HCT116 (cell line): ENCODE measurements around the gene FHIT. TPM values are rescaled to one million over a fixed set of nuclear protein-coding genes. Genes with fewer than 3 reads are reported as not detected.

Experiments
- ATAC-seq: fragments of 200-7000 bp; cut with Tn5 transposase; 2 replicates; pipeline ENCODE4 v1.9.1; 2020; ENCODE audit warnings: mild to moderate bottlenecking, moderate library complexity
- BruUV-seq: library from RNA; stranded (reverse); fragments of 400-500 nt; replicated peaks from 2 replicates; lab custom pipeline; 2021; lab: Mats Ljungman, UMichigan
- CTCF ChIA-PET: fragments of 300-600 bp; sonication (Branson Sonifier 250); formaldehyde crosslinking; loops from one replicate; lab custom pipeline; 2021; ENCODE audit warnings: antibody characterized with exemption; lab: Charles Lee
- POLR2A ChIA-PET: fragments of 300-600, 350-600 bp; sonication (Branson Sonifier 250); formaldehyde crosslinking; loops from one replicate; lab custom pipeline; 2021; ENCODE audit warnings: antibody characterized with exemption; lab: Charles Lee
- RAD21 ChIA-PET, 2 experiments: fragments of 300-600 bp; sonication (Branson Sonifier 250); formaldehyde crosslinking; loops; one replicate each; lab custom pipeline; 2023; ENCODE audit warnings: low total read pairs in 2 of 2; ENCODE audit not compliant: uncharacterized antibody in 2 of 2, unreplicated experiment in 2 of 2, low non-redundant PET in 1 of 2; lab: Charles Lee
- DNase-seq: peaks from one replicate; pipeline ENCODE4 v3.0.0-alpha.2; 2010; ENCODE audit warnings: low read depth, low spot score
- H2AFZ ChIP-seq: fragments of 200-600 bp; shearing (Covaris generic), sonication (generic); 2 replicates; pipeline ENCODE4 v1.6.1; 2017; ENCODE audit warnings: low read depth, mixed run types, mixed read lengths, antibody characterized with exemption, low read length; ENCODE audit not compliant: poor library complexity, severe bottlenecking
- H3K27ac ChIP-seq: 2 replicates; pipeline ENCODE4 v1.5.1; 2012; ENCODE audit warnings: low read depth, low read length
- H3K27me3 ChIP-seq: fragments of 200-600 bp; sonication (generic); 2 replicates; pipeline ENCODE4 v1.6.1; 2016; ENCODE audit warnings: mixed run types, low read length, mixed read lengths; ENCODE audit not compliant: insufficient read depth
- H3K36me3 ChIP-seq, 2 experiments: fragments of 200-500 bp in 1 of 2; fragments of 200-600 bp in 1 of 2; sonication (Bioruptor generic) in 1 of 2; sonication (generic) in 1 of 2; 2 replicates each; pipeline versions ENCODE4 v1.5.1 to v1.6.1; 2014 to 2016; ENCODE audit warnings: low read length in 2 of 2, inconsistent platforms in 1 of 2, mixed read lengths in 1 of 2, mixed run types in 1 of 2; ENCODE audit not compliant: insufficient read depth in 2 of 2, control insufficient read depth in 1 of 2
- H3K4me1 ChIP-seq, 2 experiments: fragments of 200-600 bp in 1 of 2; sonication (generic) in 1 of 2; 2 replicates each; pipeline versions ENCODE4 v1.5.1 to v1.6.1; 2012 to 2017; ENCODE audit warnings: low read length in 2 of 2, inconsistent platforms in 1 of 2, mild to moderate bottlenecking in 1 of 2, mixed read lengths in 1 of 2, mixed run types in 1 of 2, moderate library complexity in 1 of 2; ENCODE audit not compliant: insufficient read depth in 2 of 2, control insufficient read depth in 1 of 2
- H3K4me2 ChIP-seq: fragments of 200-600 bp; sonication (generic); 2 replicates; pipeline ENCODE4 v1.6.1; 2017; ENCODE audit warnings: mixed run types, low read length, mixed read lengths
- H3K4me3 ChIP-seq, 2 experiments: fragments of 200-600 bp in 1 of 2; sonication (generic) in 1 of 2; replicated peaks in 1 of 2; 2 replicates each; pipeline ENCODE4 v1.5.1; 2011 to 2016; ENCODE audit warnings: low read length in 2 of 2, control low read depth in 1 of 2, low read depth in 1 of 2, mild to moderate bottlenecking in 1 of 2, mixed read lengths in 1 of 2, mixed run types in 1 of 2
- H3K79me2 ChIP-seq: fragments of 200-600 bp; sonication (generic); 2 replicates; pipeline ENCODE4 v1.6.1; 2017; ENCODE audit warnings: mild to moderate bottlenecking, mixed run types, low read length, moderate library complexity, mixed read lengths; ENCODE audit not compliant: insufficient read depth
- H3K9ac ChIP-seq: fragments of 200-600 bp; sonication (generic); 2 replicates; pipeline ENCODE4 v1.6.1; 2016; ENCODE audit warnings: low read length, mixed read lengths
- H3K9me2 ChIP-seq: fragments of 200-600 bp; sonication (generic), shearing (Covaris generic); 2 replicates; pipeline ENCODE4 v1.6.1; 2017; ENCODE audit warnings: mixed run types, mild to moderate bottlenecking, moderate library complexity; ENCODE audit not compliant: insufficient read depth
- H3K9me3 ChIP-seq, 2 experiments: fragments of 200-500 bp in 1 of 2; fragments of 200-600 bp in 1 of 2; sonication (Bioruptor generic) in 1 of 2; sonication (generic) in 1 of 2; 2 replicates each; pipeline ENCODE4 v1.6.1; 2014 to 2017; ENCODE audit warnings: low read length in 2 of 2, mixed read lengths in 2 of 2, inconsistent platforms in 1 of 2, low read depth in 1 of 2, mild to moderate bottlenecking in 1 of 2, mixed run types in 1 of 2, moderate library complexity in 1 of 2; ENCODE audit not compliant: control insufficient read depth in 1 of 2, insufficient read depth in 1 of 2
- H4K20me1 ChIP-seq: fragments of 200-600 bp; sonication (generic), shearing (Covaris generic); 2 replicates; pipeline ENCODE4 v1.6.1; 2017; ENCODE audit warnings: mixed run types, mild to moderate bottlenecking, moderate library complexity; ENCODE audit not compliant: insufficient read depth
- CEBPB ChIP-seq: IDR thresholded peaks from 2 replicates; pipeline ENCODE4 v1.6.1; 2012; ENCODE audit warnings: low read depth
- EGR1 ChIP-seq: IDR thresholded peaks from 2 replicates; pipeline ENCODE4 v1.6.1; 2012; ENCODE audit warnings: low read depth
- EZH2 ChIP-seq: fragments of 200-600 bp; sonication (generic); IDR thresholded peaks from 2 replicates; pipeline ENCODE4 v1.6.1; 2017; ENCODE audit warnings: antibody characterized with exemption, mixed run types
- POLR2A ChIP-seq: IDR thresholded peaks from 2 replicates; pipeline ENCODE4 v1.7.0; 2011; ENCODE audit warnings: borderline replicate concordance; ENCODE audit not compliant: insufficient read depth, insufficient read length; ENCODE audit errors: extremely low read depth
- POLR2AphosphoS5 ChIP-seq: IDR thresholded peaks from 2 replicates; pipeline ENCODE4 v1.6.1; 2011; ENCODE audit warnings: mild to moderate bottlenecking, low read depth, low read length, moderate library complexity
- SIN3A ChIP-seq: IDR thresholded peaks from 2 replicates; pipeline ENCODE4 v1.6.1; 2012; ENCODE audit warnings: low read depth
- SP1 ChIP-seq: IDR thresholded peaks from 2 replicates; pipeline ENCODE4 v1.6.1; 2012; ENCODE audit warnings: low read depth
- TCF7L2 ChIP-seq: IDR thresholded peaks from 2 replicates; pipeline ENCODE4 v1.7.0; 2011; ENCODE audit warnings: borderline replicate concordance, inconsistent platforms; ENCODE audit not compliant: insufficient read depth, insufficient read length; ENCODE audit errors: extremely low read depth
- YY1 ChIP-seq: IDR thresholded peaks from 2 replicates; pipeline ENCODE4 v1.6.1; 2011; ENCODE audit warnings: low read length, low read depth, moderate library complexity, mild to moderate bottlenecking; ENCODE audit not compliant: insufficient replicate concordance; ENCODE audit errors: extremely low read depth
- ZFX ChIP-seq: fragments of 450-650 bp; IDR thresholded peaks from 2 replicates; pipeline ENCODE4 v1.6.1; 2017
- ZNF274 ChIP-seq: fragments of 200-500 bp; sonication (Bioruptor generic); IDR thresholded peaks from 2 replicates; pipeline ENCODE4 v1.6.1; 2014; ENCODE audit warnings: mild to moderate bottlenecking, low read depth, low read length, inconsistent platforms
- intact Hi-C: fragments of 100-400 bp; cut with micrococcal nuclease; formaldehyde crosslinking; loops from 2 replicates; pipeline ENCODE4 v1.10.0; 2022
- total RNA-seq: library from RNA; stranded (reverse); gene quantifications from one replicate; pipeline ENCODE4 v1.2.1, GENCODE V29; 2021; ENCODE audit not compliant: unreplicated experiment
- TF ChIP-seq, protein P1 (sequence below): IDR thresholded peaks from 2 replicates; pipeline ENCODE4 v1.6.1; 2012
- TF ChIP-seq, protein P2 (sequence below): IDR thresholded peaks from 2 replicates; pipeline ENCODE4 v1.6.1; 2012; ENCODE audit warnings: low read depth
- TF ChIP-seq, protein P3 (sequence below): IDR thresholded peaks from 2 replicates; pipeline ENCODE4 v1.6.1; 2011; ENCODE audit warnings: mild to moderate bottlenecking, low read length, moderate library complexity; ENCODE audit not compliant: insufficient replicate concordance; ENCODE audit errors: extremely low read depth
- TF ChIP-seq, protein P4 (sequence below), 3 experiments: fragments of 200-600 bp in 1 of 3; sonication (generic) in 1 of 3; IDR thresholded peaks in 2 of 3; conservative IDR thresholded peaks in 1 of 3; 2 replicates each; pipeline ENCODE4 v1.5.1; 2012 to 2017; ENCODE audit warnings: low read depth in 2 of 3, low read length in 2 of 3, antibody characterized with exemption in 1 of 3, borderline replicate concordance in 1 of 3, control low read depth in 1 of 3, mild to moderate bottlenecking in 1 of 3, mixed read lengths in 1 of 3, mixed run types in 1 of 3, moderate library complexity in 1 of 3; ENCODE audit not compliant: insufficient read depth in 1 of 3
- TF ChIP-seq, protein P5 (sequence below): IDR thresholded peaks from 2 replicates; pipeline ENCODE4 v1.6.1; 2012

FHIT gene
- total RNA-seq, 1 experiment from 2014 or later = 20.1 TPM

DNA sequence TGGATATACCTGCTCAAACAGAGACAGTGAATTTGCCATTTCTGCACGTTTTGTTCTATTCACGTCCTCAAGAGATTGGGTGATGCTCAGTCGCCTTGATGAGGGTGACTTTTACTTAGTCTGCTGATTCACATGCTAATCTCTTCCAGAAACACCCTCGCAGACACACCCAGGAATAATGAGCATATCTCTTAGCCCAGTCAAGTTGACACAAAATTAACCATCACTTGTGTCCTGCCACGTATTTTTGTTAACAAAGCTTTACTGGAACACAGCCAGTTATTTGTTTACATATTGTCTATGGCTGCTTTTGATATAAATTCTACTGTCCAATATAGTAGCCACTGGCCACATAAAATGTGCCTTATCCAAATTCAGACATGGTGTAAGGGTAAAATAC is 218.3 kb downstream of the FHIT start (continued):
- TF ChIP-seq, protein P1, sequence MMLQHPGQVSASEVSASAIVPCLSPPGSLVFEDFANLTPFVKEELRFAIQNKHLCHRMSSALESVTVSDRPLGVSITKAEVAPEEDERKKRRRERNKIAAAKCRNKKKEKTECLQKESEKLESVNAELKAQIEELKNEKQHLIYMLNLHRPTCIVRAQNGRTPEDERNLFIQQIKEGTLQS = no peak
- TF ChIP-seq, protein P2, sequence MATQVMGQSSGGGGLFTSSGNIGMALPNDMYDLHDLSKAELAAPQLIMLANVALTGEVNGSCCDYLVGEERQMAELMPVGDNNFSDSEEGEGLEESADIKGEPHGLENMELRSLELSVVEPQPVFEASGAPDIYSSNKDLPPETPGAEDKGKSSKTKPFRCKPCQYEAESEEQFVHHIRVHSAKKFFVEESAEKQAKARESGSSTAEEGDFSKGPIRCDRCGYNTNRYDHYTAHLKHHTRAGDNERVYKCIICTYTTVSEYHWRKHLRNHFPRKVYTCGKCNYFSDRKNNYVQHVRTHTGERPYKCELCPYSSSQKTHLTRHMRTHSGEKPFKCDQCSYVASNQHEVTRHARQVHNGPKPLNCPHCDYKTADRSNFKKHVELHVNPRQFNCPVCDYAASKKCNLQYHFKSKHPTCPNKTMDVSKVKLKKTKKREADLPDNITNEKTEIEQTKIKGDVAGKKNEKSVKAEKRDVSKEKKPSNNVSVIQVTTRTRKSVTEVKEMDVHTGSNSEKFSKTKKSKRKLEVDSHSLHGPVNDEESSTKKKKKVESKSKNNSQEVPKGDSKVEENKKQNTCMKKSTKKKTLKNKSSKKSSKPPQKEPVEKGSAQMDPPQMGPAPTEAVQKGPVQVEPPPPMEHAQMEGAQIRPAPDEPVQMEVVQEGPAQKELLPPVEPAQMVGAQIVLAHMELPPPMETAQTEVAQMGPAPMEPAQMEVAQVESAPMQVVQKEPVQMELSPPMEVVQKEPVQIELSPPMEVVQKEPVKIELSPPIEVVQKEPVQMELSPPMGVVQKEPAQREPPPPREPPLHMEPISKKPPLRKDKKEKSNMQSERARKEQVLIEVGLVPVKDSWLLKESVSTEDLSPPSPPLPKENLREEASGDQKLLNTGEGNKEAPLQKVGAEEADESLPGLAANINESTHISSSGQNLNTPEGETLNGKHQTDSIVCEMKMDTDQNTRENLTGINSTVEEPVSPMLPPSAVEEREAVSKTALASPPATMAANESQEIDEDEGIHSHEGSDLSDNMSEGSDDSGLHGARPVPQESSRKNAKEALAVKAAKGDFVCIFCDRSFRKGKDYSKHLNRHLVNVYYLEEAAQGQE = no peak
- TF ChIP-seq EGR1 = no peak

DNA sequence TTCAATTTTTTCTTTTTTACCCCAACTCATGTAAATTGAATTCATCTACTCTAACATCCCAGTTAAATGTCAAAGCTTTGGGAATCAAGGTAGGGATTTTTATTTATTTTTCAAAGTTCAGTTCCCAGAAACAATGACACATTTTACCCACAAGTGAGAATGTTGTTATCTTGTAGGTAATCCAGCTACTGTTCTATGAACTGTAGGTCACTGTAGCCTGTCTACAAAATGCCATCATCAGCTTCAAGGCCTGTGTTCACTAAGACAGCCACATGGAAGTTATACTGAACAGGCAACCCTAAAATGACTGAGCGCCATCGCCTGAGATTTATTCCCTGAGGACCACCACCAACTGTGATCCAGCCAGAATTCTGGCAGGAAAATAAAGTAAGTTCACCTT is 219.7 kb downstream of the FHIT start:
- RAD21 ChIA-PET = no interaction called here
- no peak overlapping the region for H2AFZ ChIP-seq
- H3K4me1 ChIP-seq = peaks cover 23 to 28% of the 10 kb centered on the region in 2 experiments
- no peaks in the 10 kb centered on the region for H3K9me3 ChIP-seq
- no peak overlapping the region for H3K4me3 ChIP-seq
- intact Hi-C loops = no loop called here
- no peak overlapping the region for H3K4me2 ChIP-seq
- POLR2A ChIA-PET = no interaction called here
- H3K79me2 ChIP-seq = no peaks in the 10 kb centered on the region
- H3K9ac ChIP-seq = no peak overlapping the region
- DNase-seq = no peak
- ATAC-seq = no peak
- TF ChIP-seq, protein P3, sequence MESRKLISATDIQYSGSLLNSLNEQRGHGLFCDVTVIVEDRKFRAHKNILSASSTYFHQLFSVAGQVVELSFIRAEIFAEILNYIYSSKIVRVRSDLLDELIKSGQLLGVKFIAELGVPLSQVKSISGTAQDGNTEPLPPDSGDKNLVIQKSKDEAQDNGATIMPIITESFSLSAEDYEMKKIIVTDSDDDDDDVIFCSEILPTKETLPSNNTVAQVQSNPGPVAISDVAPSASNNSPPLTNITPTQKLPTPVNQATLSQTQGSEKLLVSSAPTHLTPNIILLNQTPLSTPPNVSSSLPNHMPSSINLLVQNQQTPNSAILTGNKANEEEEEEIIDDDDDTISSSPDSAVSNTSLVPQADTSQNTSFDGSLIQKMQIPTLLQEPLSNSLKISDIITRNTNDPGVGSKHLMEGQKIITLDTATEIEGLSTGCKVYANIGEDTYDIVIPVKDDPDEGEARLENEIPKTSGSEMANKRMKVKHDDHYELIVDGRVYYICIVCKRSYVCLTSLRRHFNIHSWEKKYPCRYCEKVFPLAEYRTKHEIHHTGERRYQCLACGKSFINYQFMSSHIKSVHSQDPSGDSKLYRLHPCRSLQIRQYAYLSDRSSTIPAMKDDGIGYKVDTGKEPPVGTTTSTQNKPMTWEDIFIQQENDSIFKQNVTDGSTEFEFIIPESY = no peak
- TF ChIP-seq TCF7L2 (no peak), ZFX (no peak), SP1 (no peak), EGR1 (no peak), POLR2A (no peak), EZH2 (no peak), POLR2AphosphoS5 (no peak), CEBPB (no peak), ZNF274 (no peak), YY1 (no peak), SIN3A (no peak)
- TF ChIP-seq, protein P4, sequence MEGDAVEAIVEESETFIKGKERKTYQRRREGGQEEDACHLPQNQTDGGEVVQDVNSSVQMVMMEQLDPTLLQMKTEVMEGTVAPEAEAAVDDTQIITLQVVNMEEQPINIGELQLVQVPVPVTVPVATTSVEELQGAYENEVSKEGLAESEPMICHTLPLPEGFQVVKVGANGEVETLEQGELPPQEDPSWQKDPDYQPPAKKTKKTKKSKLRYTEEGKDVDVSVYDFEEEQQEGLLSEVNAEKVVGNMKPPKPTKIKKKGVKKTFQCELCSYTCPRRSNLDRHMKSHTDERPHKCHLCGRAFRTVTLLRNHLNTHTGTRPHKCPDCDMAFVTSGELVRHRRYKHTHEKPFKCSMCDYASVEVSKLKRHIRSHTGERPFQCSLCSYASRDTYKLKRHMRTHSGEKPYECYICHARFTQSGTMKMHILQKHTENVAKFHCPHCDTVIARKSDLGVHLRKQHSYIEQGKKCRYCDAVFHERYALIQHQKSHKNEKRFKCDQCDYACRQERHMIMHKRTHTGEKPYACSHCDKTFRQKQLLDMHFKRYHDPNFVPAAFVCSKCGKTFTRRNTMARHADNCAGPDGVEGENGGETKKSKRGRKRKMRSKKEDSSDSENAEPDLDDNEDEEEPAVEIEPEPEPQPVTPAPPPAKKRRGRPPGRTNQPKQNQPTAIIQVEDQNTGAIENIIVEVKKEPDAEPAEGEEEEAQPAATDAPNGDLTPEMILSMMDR (IDR thresholded peaks at IDR 0.05 in 2 of 3, conservative IDR thresholded peaks at IDR 0.05 in 1 of 3; ENCODE audit: borderline replicate concordance in 1 of 3, insufficient read depth in 1 of 3, low read depth in 2 of 3, low read length in 2 of 3) = no peak
- TF ChIP-seq, protein P5, sequence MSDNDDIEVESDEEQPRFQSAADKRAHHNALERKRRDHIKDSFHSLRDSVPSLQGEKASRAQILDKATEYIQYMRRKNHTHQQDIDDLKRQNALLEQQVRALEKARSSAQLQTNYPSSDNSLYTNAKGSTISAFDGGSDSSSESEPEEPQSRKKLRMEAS = no peak
- no peaks in the 10 kb centered on the region for H3K9me2 ChIP-seq
- H3K27me3 ChIP-seq = no peaks in the 10 kb centered on the region
- CTCF ChIA-PET = no interaction called here
- H3K27ac ChIP-seq = no peak overlapping the region
- no TSS peak for BruUV-seq
- no peaks in the 10 kb centered on the region for H3K36me3 ChIP-seq
- H4K20me1 ChIP-seq = no peaks in the 10 kb centered on the region
